ENCODE measurements around the gene TMCO4. TPM values are rescaled to one million over a fixed set of nuclear protein-coding genes. Genes with fewer than 3 reads are reported as not detected.

The TMCO4 gene
- total RNA-seq, 1 experiment from 2014 or later: 13.5 TPM

DNA sequence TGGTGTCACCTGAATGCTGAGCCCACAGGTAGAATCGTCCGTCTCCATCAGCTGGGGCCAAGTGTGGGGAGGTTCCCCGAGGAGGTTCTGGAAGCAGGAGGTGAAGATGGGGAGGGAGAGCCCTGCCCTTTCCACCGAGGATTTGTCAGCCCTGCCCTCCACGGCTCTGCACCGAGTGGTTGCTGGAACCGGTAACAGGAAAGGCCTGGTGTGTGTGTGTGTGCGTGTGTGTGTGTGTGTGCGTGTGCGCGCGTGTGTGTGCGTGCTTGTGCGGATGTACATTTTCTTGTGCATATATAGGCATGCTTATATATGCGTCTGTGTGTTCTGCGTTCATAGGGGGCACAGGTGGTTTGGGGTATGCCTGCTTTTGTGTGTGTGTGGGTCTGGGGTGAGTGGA is 152.1 kb downstream of the TMCO4 start:
- intact Hi-C loops (cut with micrococcal nuclease; ENCODE audit: unreplicated experiment): loop anchor here (5.0 kb wide), 1 partner anchor 160 kb away; the partner anchor contains the start of gene CAPZB
- no peaks in the 10 kb centered on the region for H3K9me3 Mint-ChIP-seq (ENCODE audit: low read depth, unreplicated experiment)
- no peaks in the 10 kb centered on the region for H3K27me3 Mint-ChIP-seq (ENCODE audit: unreplicated experiment)
- H3K4me3 Mint-ChIP-seq (ENCODE audit: low read depth, unreplicated experiment): no peak overlapping the region
- H3K36me3 Mint-ChIP-seq (ENCODE audit: insufficient read depth, unreplicated experiment): peaks cover 26% of the 10 kb centered on the region
- no TSS peak for BruUV-seq (replicated peaks)
- peaks cover 35% of the 10 kb centered on the region for H3K4me1 Mint-ChIP-seq (ENCODE audit: low read depth, unreplicated experiment)
- H3K27ac Mint-ChIP-seq (ENCODE audit: unreplicated experiment): no peak overlapping the region
- TF ChIP-seq CTCF (IDR thresholded peaks at IDR 0.05; ENCODE audit: unreplicated experiment): no peak
- no peak for DNase-seq
- CTCF ChIA-PET: no interaction called here

DNA sequence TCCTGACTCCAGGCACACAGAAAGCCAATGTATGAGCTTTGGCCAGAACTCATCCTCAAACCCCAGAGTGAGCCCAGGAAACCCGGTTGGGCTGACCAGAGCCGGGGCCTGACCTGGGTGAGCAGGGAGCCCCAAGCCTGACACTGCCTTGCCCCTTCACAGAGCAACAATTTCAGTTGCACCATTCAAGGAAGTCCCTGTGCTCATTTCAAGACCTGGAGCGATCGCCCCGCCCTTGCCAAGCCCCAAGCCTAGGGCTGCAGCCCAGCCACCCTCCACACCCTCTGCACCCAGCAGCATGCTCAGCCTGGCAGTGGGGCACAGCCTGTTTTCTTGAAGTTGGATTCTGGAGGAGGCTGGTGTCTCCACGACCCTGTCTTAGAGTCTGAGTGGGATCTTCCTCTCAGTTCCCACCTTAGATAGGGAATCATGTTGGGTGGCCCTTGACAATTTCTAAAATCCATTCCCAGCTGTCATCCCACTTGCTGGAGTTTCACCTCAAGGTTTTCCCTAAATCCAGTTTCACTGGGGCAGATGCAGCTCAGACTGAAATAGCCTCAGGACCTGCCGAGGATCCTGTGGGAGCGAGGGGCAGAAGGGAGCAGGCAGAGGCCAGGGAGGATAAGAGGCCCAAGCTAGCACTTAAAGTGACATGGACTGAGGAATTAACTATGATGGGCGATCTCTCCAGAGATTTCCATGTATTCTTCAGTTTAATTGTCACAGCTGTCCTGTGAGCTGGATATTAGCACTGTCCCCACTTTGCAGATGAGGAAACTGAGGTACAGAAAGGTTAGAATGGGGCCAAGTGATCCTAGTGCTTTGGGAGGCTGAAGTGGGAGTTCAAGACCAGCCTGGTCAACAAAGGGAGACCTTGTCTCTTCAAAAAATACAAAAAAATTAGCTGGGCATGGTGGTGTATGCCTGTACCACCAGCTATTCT is 153.1 kb downstream of the TMCO4 start:
- H3K27ac Mint-ChIP-seq (ENCODE audit: unreplicated experiment): peak overlapping the region; percentile 44
- H3K4me1 Mint-ChIP-seq (ENCODE audit: low read depth, unreplicated experiment): peaks cover 35% of the 10 kb centered on the region

GRCh38 chr1:19645411-19646251 is 154.1 kb downstream of the TMCO4 start:
- no peaks in the 10 kb centered on the region for H3K27me3 Mint-ChIP-seq (ENCODE audit: unreplicated experiment)
- BruUV-seq (replicated peaks): TSS peak; percentile 38
- CTCF ChIA-PET: interaction anchor here (0.8 to 1.1 kb wide), 2 partner anchors 15 to 177 kb away, joined by 3 to 4 read pairs; no protein-coding TSS in a partner anchor

More for the DNA sequence above, 153.1 kb downstream of the TMCO4 start:
- Mint-ChIP-seq H3K36me3 (ENCODE audit: insufficient read depth, unreplicated experiment) (peaks cover 26% of the 10 kb centered on the region), H3K9me3 (ENCODE audit: low read depth, unreplicated experiment) (no peaks in the 10 kb centered on the region), H3K27me3 (ENCODE audit: unreplicated experiment) (no peaks in the 10 kb centered on the region), H3K4me3 (ENCODE audit: low read depth, unreplicated experiment) (peak overlapping the region; percentile 82)
- DNase-seq: peak; percentile 64
- no peak for TF ChIP-seq CTCF (IDR thresholded peaks at IDR 0.05; ENCODE audit: unreplicated experiment)
- CTCF ChIA-PET: interaction anchor here (1.1 kb wide), 1 partner anchor 16 kb away, joined by 4 read pairs; no protein-coding TSS in a partner anchor
- intact Hi-C loops (cut with micrococcal nuclease; ENCODE audit: unreplicated experiment): loop anchor here (5.0 kb wide), 1 partner anchor 159 kb away; the partner anchor contains the start of gene CAPZB
- BruUV-seq (replicated peaks): no TSS peak

More at GRCh38 chr1:19645411-19646251, 154.1 kb downstream of the TMCO4 start:
- Mint-ChIP-seq H3K36me3 (ENCODE audit: insufficient read depth, unreplicated experiment) (peaks cover 26% of the 10 kb centered on the region), H3K9me3 (ENCODE audit: low read depth, unreplicated experiment) (no peaks in the 10 kb centered on the region), H3K4me3 (ENCODE audit: low read depth, unreplicated experiment) (peak overlapping the region; percentile 82), H3K27ac (ENCODE audit: unreplicated experiment) (peak overlapping the region; percentile 44), H3K4me1 (ENCODE audit: low read depth, unreplicated experiment) (peaks cover 42% of the 10 kb centered on the region)
- DNase-seq: no peak
- no peak for TF ChIP-seq CTCF (IDR thresholded peaks at IDR 0.05; ENCODE audit: unreplicated experiment)
- intact Hi-C loops (cut with micrococcal nuclease; ENCODE audit: unreplicated experiment): loop anchor here (5.0 kb wide), 1 partner anchor 158 kb away; the partner anchor contains the start of gene CAPZB
